ENCODE data around the gene FAF1.

Gene FAF1

GRCh38 chr1:50710099-50710498 is 250.0 kb downstream of the FAF1 start:
- no peak overlapping the region for H2AFZ ChIP-seq
- no peak overlapping the region for H3K4me2 ChIP-seq (ENCODE audit: low read length)
- H3K36me3 ChIP-seq (ENCODE audit: control insufficient read depth, insufficient read depth, low read length) = no peaks in the 10 kb centered on the region
- no peaks in the 10 kb centered on the region for H3K27me3 ChIP-seq (ENCODE audit: control insufficient read depth, insufficient read depth, low read length)
- no peaks in the 10 kb centered on the region for H3K9me3 ChIP-seq (ENCODE audit: control insufficient read depth, low read length)
- no peak for TF ChIP-seq CTCF (IDR thresholded peaks at IDR 0.05)
- no peak overlapping the region for H3K4me3 ChIP-seq (ENCODE audit: low read depth, low read length)
- no peaks in the 10 kb centered on the region for H3K4me1 ChIP-seq
- no peaks in the 10 kb centered on the region for H3K79me2 ChIP-seq
- H3K27ac ChIP-seq = no peak overlapping the region
- H3K9ac ChIP-seq = no peak overlapping the region

GRCh38 chr1:50707824-50708223 is 252.2 kb downstream of the FAF1 start:
- no peak overlapping the region for H3K27ac ChIP-seq
- H3K9me3 ChIP-seq (ENCODE audit: control insufficient read depth, low read length) = no peaks in the 10 kb centered on the region
- H3K4me1 ChIP-seq = no peaks in the 10 kb centered on the region
- no peak for TF ChIP-seq CTCF (IDR thresholded peaks at IDR 0.05)
- no peak overlapping the region for H2AFZ ChIP-seq
- H3K36me3 ChIP-seq (ENCODE audit: control insufficient read depth, insufficient read depth, low read length) = no peaks in the 10 kb centered on the region
- H3K27me3 ChIP-seq (ENCODE audit: control insufficient read depth, insufficient read depth, low read length) = no peaks in the 10 kb centered on the region
- no peak overlapping the region for H3K4me2 ChIP-seq (ENCODE audit: low read length)
- H3K9ac ChIP-seq = no peak overlapping the region
- no peak overlapping the region for H3K4me3 ChIP-seq (ENCODE audit: low read depth, low read length)
- no peaks in the 10 kb centered on the region for H3K79me2 ChIP-seq

GRCh38 chr1:50705699-50706098 is 254.4 kb downstream of the FAF1 start:
- Histone ChIP-seq H3K36me3 (ENCODE audit: control insufficient read depth, insufficient read depth, low read length) (no peaks in the 10 kb centered on the region), H3K27ac (no peak overlapping the region), H3K79me2 (no peaks in the 10 kb centered on the region), H3K4me1 (no peaks in the 10 kb centered on the region), H3K9me3 (ENCODE audit: control insufficient read depth, low read length) (no peaks in the 10 kb centered on the region), H3K9ac (no peak overlapping the region), H3K4me2 (ENCODE audit: low read length) (no peak overlapping the region), H3K27me3 (ENCODE audit: control insufficient read depth, insufficient read depth, low read length) (no peaks in the 10 kb centered on the region), H3K4me3 (ENCODE audit: low read depth, low read length) (no peak overlapping the region), H2AFZ (no peak overlapping the region)
- no peak for TF ChIP-seq CTCF (IDR thresholded peaks at IDR 0.05)

- no peaks in the 10 kb centered on the region for H3K79me2 ChIP-seq
- no peak overlapping the region for H3K4me3 ChIP-seq (ENCODE audit: low read depth, low read length)
- no peak for TF ChIP-seq CTCF (IDR thresholded peaks at IDR 0.05)
- H2AFZ ChIP-seq = no peak overlapping the region
- no peaks in the 10 kb centered on the region for H3K27me3 ChIP-seq (ENCODE audit: control insufficient read depth, insufficient read depth, low read length)
- H3K9me3 ChIP-seq (ENCODE audit: control insufficient read depth, low read length) = no peaks in the 10 kb centered on the region
- H3K9ac ChIP-seq = no peak overlapping the region
- no peak overlapping the region for H3K4me2 ChIP-seq (ENCODE audit: low read length)
- H3K4me1 ChIP-seq = no peaks in the 10 kb centered on the region
- H3K27ac ChIP-seq = no peak overlapping the region
- no peaks in the 10 kb centered on the region for H3K36me3 ChIP-seq (ENCODE audit: control insufficient read depth, insufficient read depth, low read length)
Measured at GRCh38 chr1:50705041-50705440, 255.0 kb downstream of the FAF1 start.

- no peak overlapping the region for H3K4me3 ChIP-seq (ENCODE audit: low read depth, low read length)
- peak; percentile 59 for TF ChIP-seq CTCF (IDR thresholded peaks at IDR 0.05)
- H3K36me3 ChIP-seq (ENCODE audit: control insufficient read depth, insufficient read depth, low read length) = no peaks in the 10 kb centered on the region
- H2AFZ ChIP-seq = no peak overlapping the region
- no peak overlapping the region for H3K9ac ChIP-seq
- H3K27me3 ChIP-seq (ENCODE audit: control insufficient read depth, insufficient read depth, low read length) = no peaks in the 10 kb centered on the region
- no peak overlapping the region for H3K4me2 ChIP-seq (ENCODE audit: low read length)
- H3K27ac ChIP-seq = no peak overlapping the region
- no peaks in the 10 kb centered on the region for H3K9me3 ChIP-seq (ENCODE audit: control insufficient read depth, low read length)
- no peaks in the 10 kb centered on the region for H3K79me2 ChIP-seq
- no peaks in the 10 kb centered on the region for H3K4me1 ChIP-seq
Measured at GRCh38 chr1:50704126-50704525, 255.9 kb downstream of the FAF1 start.

All from parathyroid adenoma (tissue), 2 donors.